Colonic mucosa (tissue), 4 donors: Measurements from ENCODE around the gene MED12L. TPM values are rescaled to one million over a fixed set of nuclear protein-coding genes. Genes with fewer than 3 reads are reported as not detected.
A peak's percentile ranks its signal among the peaks of the same experiment; 100 is the strongest.
"Not testable (repeated sequence)": the region's sequence is repeated elsewhere in the genome, so short reads cannot be mapped to it uniquely, and the experiment has no call there.

ENCODE experiments used
- DNase-seq: peaks from one replicate; pipeline ENCODE4 v3.0.0-alpha.2; 2020
- H3K27ac ChIP-seq: fragments of 200-600 bp; one replicate; pipeline ENCODE4 v1.8.0; 2021
- H3K27me3 ChIP-seq: fragments of 200-600 bp; one replicate; pipeline ENCODE4 v1.8.0; 2021
- H3K36me3 ChIP-seq: fragments of 200-600 bp; one replicate; pipeline ENCODE4 v1.8.0; 2021
- H3K4me1 ChIP-seq: fragments of 200-600 bp; one replicate; pipeline ENCODE4 v1.8.0; 2021; ENCODE audit warnings: mild to moderate bottlenecking
- H3K4me3 ChIP-seq: fragments of 200-600 bp; one replicate; pipeline ENCODE4 v1.8.0; 2021
- H3K9ac ChIP-seq, 2 donors: one replicate each; pipeline ENCODE4 v1.7.0; 2013; ENCODE audit warnings: control low read depth in 2 of 2, low read depth in 2 of 2, low read length in 2 of 2
- H3K9me3 ChIP-seq: fragments of 200-600 bp; one replicate; pipeline ENCODE4 v1.8.0; 2021
- CTCF ChIP-seq: fragments of 200-600 bp; IDR thresholded peaks from one replicate; pipeline ENCODE4 v1.8.0; 2022; ENCODE audit warnings: antibody characterized with exemption, mild to moderate bottlenecking
- intact Hi-C: fragments of 100-400 bp; cut with DNase I; formaldehyde crosslinking; loops from one replicate; pipeline ENCODE4 v1.14.1; 2022
- total RNA-seq, 2 donors: library from RNA; stranded (reverse); fragmentation: NEBNext Ultra II Directional in 1 of 2; extraction: Animal tissue kit (Norgen Biotek cat#: 25700) in 1 of 2; gene quantifications; one replicate each; pipeline ENCODE4 v1.2.1, GENCODE V29; 2021
- donor health status: healthy.
- donor health status: DM: no; HTN: no; CAD: no.
- donor health status: DM: no; HTN: no; CAD: no.

Gene MED12L
- total RNA-seq, 2 donors from 2014 or later = 0.32 to 1.3 TPM

DNA sequence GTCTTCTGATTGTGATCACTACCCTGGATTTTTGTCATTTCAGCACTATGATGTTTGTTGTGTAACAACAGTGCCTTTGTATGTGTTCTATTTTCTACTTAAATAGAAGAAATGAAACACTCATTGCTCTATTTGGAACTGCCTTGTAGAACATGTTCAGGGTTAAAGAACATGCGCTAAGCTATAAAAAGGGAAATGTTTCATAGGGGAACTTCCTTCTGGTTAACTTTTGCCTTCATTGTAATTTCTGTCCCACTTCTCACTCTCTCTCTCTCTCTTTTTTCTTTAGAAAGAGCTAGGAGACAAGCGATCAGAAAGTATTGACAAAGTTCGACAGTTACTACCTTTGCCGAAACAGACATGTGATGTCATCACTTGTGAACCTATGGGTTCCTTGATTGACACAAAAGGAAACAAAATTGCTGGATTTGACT is 299.3 kb downstream of the MED12L start, which contains the start of gene P2RY12:
TSS of gene P2RY12 (minus strand) at position 13 of the 434 bp plus-strand sequence. CDS start 45,908 bp downstream, outside the sequence.
- DNase-seq = no peak
- intact Hi-C loops = no loop called here
- Histone ChIP-seq H3K27me3 (no peaks in the 10 kb centered on the region), H3K9me3 (no peaks in the 10 kb centered on the region), H3K36me3 (no peaks in the 10 kb centered on the region), H3K4me1 (no peaks in the 10 kb centered on the region), H3K27ac (peak within 1 kb of the TSS; percentile 18), H3K4me3 (no peak within 1 kb of the TSS), H3K9ac (no peak within 1 kb of the TSS)
- no peak for TF ChIP-seq CTCF

GRCh38 chr3:151386056-151386455 is 300.6 kb downstream of the MED12L start:
- intact Hi-C loops = no loop called here
- TF ChIP-seq CTCF = no peak
- H3K27me3 ChIP-seq = no peaks in the 10 kb centered on the region
- no peak overlapping the region for H3K4me3 ChIP-seq
- no peaks in the 10 kb centered on the region for H3K36me3 ChIP-seq
- no peak overlapping the region for H3K27ac ChIP-seq
- DNase-seq = no peak
- no peaks in the 10 kb centered on the region for H3K9me3 ChIP-seq
- no peaks in the 10 kb centered on the region for H3K4me1 ChIP-seq
- no peak overlapping the region for H3K9ac ChIP-seq

GRCh38 chr3:151387432-151387831 is 302.0 kb downstream of the MED12L start:
- no peak for DNase-seq
- TF ChIP-seq CTCF = no peak
- Histone ChIP-seq H3K27ac (no peak overlapping the region), H3K9ac (no peak overlapping the region), H3K27me3 (no peaks in the 10 kb centered on the region), H3K36me3 (no peaks in the 10 kb centered on the region), H3K4me3 (no peak overlapping the region), H3K4me1 (no peaks in the 10 kb centered on the region), H3K9me3 (no peaks in the 10 kb centered on the region)
- intact Hi-C loops = no loop called here

DNA sequence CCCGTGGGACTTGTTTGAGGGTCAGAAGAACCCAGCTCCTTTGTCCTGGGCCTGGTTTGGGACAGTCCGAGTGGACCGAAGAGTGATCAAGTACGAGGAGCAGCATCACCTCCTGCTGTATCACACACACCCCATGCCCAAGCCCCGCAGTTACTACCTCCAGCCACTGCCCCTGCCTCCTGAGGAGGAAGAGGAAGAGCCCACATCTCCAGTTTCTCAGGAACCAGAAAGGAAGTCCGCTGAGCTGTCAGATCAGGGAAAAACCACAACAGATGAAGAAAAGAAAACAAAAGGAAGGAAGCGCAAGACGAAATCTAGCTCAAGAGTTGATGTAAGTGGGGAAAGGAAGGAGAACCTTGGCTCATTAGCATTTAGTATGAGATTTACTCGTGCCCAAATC is 302.4 kb downstream of the MED12L start:
- DNase-seq = no peak
- H3K9me3 ChIP-seq = no peaks in the 10 kb centered on the region
- H3K4me3 ChIP-seq = no peak overlapping the region
- TF ChIP-seq CTCF = no peak
- intact Hi-C loops = no loop called here
- no peaks in the 10 kb centered on the region for H3K27me3 ChIP-seq
- no peak overlapping the region for H3K27ac ChIP-seq
- no peak overlapping the region for H3K9ac ChIP-seq
- H3K4me1 ChIP-seq = no peaks in the 10 kb centered on the region
- H3K36me3 ChIP-seq = no peaks in the 10 kb centered on the region

GRCh38 chr3:151391720-151392119 is 306.3 kb downstream of the MED12L start:
- DNase-seq = no peak
- TF ChIP-seq CTCF = no peak
- no peak overlapping the region for H3K9ac ChIP-seq
- no peaks in the 10 kb centered on the region for H3K27me3 ChIP-seq
- H3K4me3 ChIP-seq = no peak overlapping the region
- H3K36me3 ChIP-seq = no peaks in the 10 kb centered on the region
- intact Hi-C loops = no loop called here
- no peaks in the 10 kb centered on the region for H3K4me1 ChIP-seq
- H3K27ac ChIP-seq = no peak overlapping the region
- no peaks in the 10 kb centered on the region for H3K9me3 ChIP-seq

GRCh38 chr3:151392191-151392590 is 306.7 kb downstream of the MED12L start:
- H3K27me3 ChIP-seq, H3K9ac ChIP-seq, H3K36me3 ChIP-seq, H3K27ac ChIP-seq, H3K4me3 ChIP-seq, DNase-seq, H3K4me1 ChIP-seq, H3K9me3 ChIP-seq, intact Hi-C loops: not testable (repeated sequence)
